HEK293T (cell line): ENCODE results near the gene TRIM26.
"Not testable (repeated sequence)": the region's sequence is repeated elsewhere in the genome, so short reads cannot be mapped to it uniquely, and the experiment has no call there.

Experiments used
- CTCF ChIA-PET: fragments of 350-600 bp; formaldehyde crosslinking; extraction: SDS; loops from one replicate; lab custom pipeline; 2021; ENCODE audit warnings: antibody characterized with exemption, inconsistent platforms; lab: Yijun Ruan, JAX
- POLR2A ChIA-PET: fragments of 350-600 bp; formaldehyde crosslinking; extraction: SDS; loops from one replicate; lab custom pipeline; 2020; ENCODE audit warnings: antibody characterized with exemption, inconsistent platforms; lab: Yijun Ruan, JAX
- DNase-seq: peaks from one replicate; pipeline ENCODE4 v3.0.0; 2012; ENCODE audit warnings: mixed read lengths; ENCODE audit errors: extremely low spot score
- ARNT ChIP-seq: fragments of 450-650 bp; IDR thresholded peaks from 2 replicates; pipeline ENCODE4 v1.6.1; 2017; ENCODE audit warnings: mild to moderate bottlenecking
- BHLHE40 ChIP-seq: fragments of 450-650 bp; IDR thresholded peaks from 2 replicates; pipeline ENCODE4 v1.6.1; 2016; ENCODE audit warnings: mild to moderate bottlenecking, moderate library complexity, borderline replicate concordance
- CTBP1 ChIP-seq: fragments of 450-650 bp; IDR thresholded peaks from 2 replicates; pipeline ENCODE4 v1.6.1; 2016; ENCODE audit warnings: borderline replicate concordance
- ELF4 ChIP-seq: fragments of 450-650 bp; IDR thresholded peaks from 2 replicates; pipeline ENCODE4 v1.6.1; 2017; ENCODE audit warnings: antibody characterized with exemption
- FOXA1 ChIP-seq: fragments of 450-650 bp; IDR thresholded peaks from 2 replicates; pipeline ENCODE4 v1.6.1; 2016; ENCODE audit warnings: mild to moderate bottlenecking
- FOXK2 ChIP-seq: fragments of 450-650 bp; IDR thresholded peaks from 2 replicates; pipeline ENCODE4 v1.6.1; 2016; ENCODE audit warnings: mild to moderate bottlenecking
- FOXM1 ChIP-seq: fragments of 450-650 bp; IDR thresholded peaks from 2 replicates; pipeline ENCODE4 v1.6.1; 2017; ENCODE audit warnings: mild to moderate bottlenecking, borderline replicate concordance
- HDGF ChIP-seq: fragments of 450-650 bp; IDR thresholded peaks from 2 replicates; pipeline ENCODE4 v1.6.1; 2017; ENCODE audit warnings: antibody characterized with exemption, borderline replicate concordance
- L3MBTL2 ChIP-seq: fragments of 450-650 bp; conservative IDR thresholded peaks from 2 replicates; pipeline ENCODE4 v1.6.1; 2016; ENCODE audit warnings: mild to moderate bottlenecking
- LEF1 ChIP-seq: fragments of 450-650 bp; IDR thresholded peaks from 2 replicates; pipeline ENCODE4 v1.6.1; 2017; ENCODE audit warnings: mild to moderate bottlenecking, borderline replicate concordance
- NFRKB ChIP-seq: fragments of 450-650 bp; IDR thresholded peaks from 2 replicates; pipeline ENCODE4 v1.6.1; 2016; ENCODE audit warnings: mild to moderate bottlenecking, moderate library complexity
- PKNOX1 ChIP-seq: fragments of 450-650 bp; IDR thresholded peaks from 2 replicates; pipeline ENCODE4 v1.6.1; 2016
- SP1 ChIP-seq: fragments of 450-650 bp; IDR thresholded peaks from 2 replicates; pipeline ENCODE4 v1.6.1; 2017
- SUZ12 ChIP-seq: fragments of 450-650 bp; IDR thresholded peaks from 2 replicates; pipeline ENCODE4 v1.6.1; 2016; ENCODE audit warnings: mild to moderate bottlenecking
- TARDBP ChIP-seq: fragments of 450-650 bp; IDR thresholded peaks from 2 replicates; pipeline ENCODE4 v1.6.1; 2016
- ZNF384 ChIP-seq: fragments of 450-650 bp; IDR thresholded peaks from 2 replicates; pipeline ENCODE4 v1.6.1; 2016

Gene TRIM26

GRCh38 chr6:30147096-30147495, 66.1 kb downstream of the TRIM26 start:
- no peak for TF ChIP-seq FOXK2
- CTCF ChIA-PET = no interaction called here
- POLR2A ChIA-PET = no interaction called here
- DNase-seq = no peak

GRCh38 chr6:30145818-30146217, 67.4 kb downstream of the TRIM26 start:
- TF ChIP-seq ELF4 (no peak), LEF1 (no peak), ARNT (no peak), TARDBP (no peak), L3MBTL2 (no peak), SUZ12 (no peak), PKNOX1 (no peak), FOXK2 (no peak), HDGF (no peak)
- ChIA-PET CTCF (interaction anchor here (0.7 to 1.0 kb wide), 2 partner anchors 14 to 37 kb away, joined by 3 to 8 read pairs; no protein-coding TSS in a partner anchor), POLR2A (no interaction called here)
- DNase-seq = no peak

- TF ChIP-seq PKNOX1 (no peak), BHLHE40 (no peak), SUZ12 (no peak), FOXK2 (no peak), ARNT (no peak), FOXM1 (no peak), NFRKB (no peak), L3MBTL2 (no peak), ZNF384 (no peak), TARDBP (no peak), CTBP1 (no peak), HDGF (no peak), ELF4 (no peak), FOXA1 (no peak), SP1 (no peak), LEF1 (no peak)
- CTCF ChIA-PET = interaction anchor here (1.0 kb wide), 1 partner anchor 13 kb away, joined by 8 read pairs; no protein-coding TSS in a partner anchor
- no peak for DNase-seq
- POLR2A ChIA-PET = no interaction called here
Observed at GRCh38 chr6:30144811-30145210, 68.4 kb downstream of the TRIM26 start.

- CTCF ChIA-PET = interaction anchor here (0.5 kb wide), 1 partner anchor 79 kb away, joined by 3 read pairs; no protein-coding TSS in a partner anchor
- no peak for DNase-seq
- POLR2A ChIA-PET = interaction anchor here (0.6 to 1.4 kb wide), 2 partner anchors 77 to 83 kb away, joined by 3 read pairs; partner anchors contain the start of genes POLR1H and PPP1R11
- TF ChIP-seq L3MBTL2 (no peak), ARNT (no peak), SP1 (no peak), FOXA1 (no peak), LEF1 (no peak), TARDBP (no peak), SUZ12 (no peak), FOXM1 (no peak), ELF4 (no peak), BHLHE40 (no peak), HDGF (no peak), PKNOX1 (no peak), ZNF384 (no peak)
Observed at GRCh38 chr6:30143780-30144179, 69.4 kb downstream of the TRIM26 start.

- ChIA-PET POLR2A (interaction anchor here (1.4 kb wide), 1 partner anchor 82 kb away, joined by 3 read pairs; the partner anchor contains the start of gene POLR1H), CTCF (interaction anchor here (1.7 kb wide), 1 partner anchor 11 kb away, joined by 5 read pairs; no protein-coding TSS in a partner anchor)
- DNase-seq = no peak
- no peak for TF ChIP-seq ARNT
- TF ChIP-seq TARDBP = no peak
- TF ChIP-seq PKNOX1 = no peak
- TF ChIP-seq FOXA1 = no peak
- no peak for TF ChIP-seq FOXK2
- no peak for TF ChIP-seq BHLHE40
- TF ChIP-seq ZNF384 = no peak
- no peak for TF ChIP-seq L3MBTL2
- no peak for TF ChIP-seq SUZ12
- no peak for TF ChIP-seq CTBP1
- no peak for TF ChIP-seq NFRKB
- no peak for TF ChIP-seq LEF1
- TF ChIP-seq FOXM1 = no peak
Observed at GRCh38 chr6:30142665-30143064, 70.5 kb downstream of the TRIM26 start.

- POLR2A ChIA-PET, DNase-seq: not testable (repeated sequence)
- CTCF ChIA-PET = interaction anchor here (1.4 kb wide), 1 partner anchor 9 kb away, joined by 6 read pairs; no protein-coding TSS in a partner anchor
Observed at GRCh38 chr6:30140240-30140639, 73.0 kb downstream of the TRIM26 start.
